ENCODE results near the gene CDKN2AIP.

DNA sequence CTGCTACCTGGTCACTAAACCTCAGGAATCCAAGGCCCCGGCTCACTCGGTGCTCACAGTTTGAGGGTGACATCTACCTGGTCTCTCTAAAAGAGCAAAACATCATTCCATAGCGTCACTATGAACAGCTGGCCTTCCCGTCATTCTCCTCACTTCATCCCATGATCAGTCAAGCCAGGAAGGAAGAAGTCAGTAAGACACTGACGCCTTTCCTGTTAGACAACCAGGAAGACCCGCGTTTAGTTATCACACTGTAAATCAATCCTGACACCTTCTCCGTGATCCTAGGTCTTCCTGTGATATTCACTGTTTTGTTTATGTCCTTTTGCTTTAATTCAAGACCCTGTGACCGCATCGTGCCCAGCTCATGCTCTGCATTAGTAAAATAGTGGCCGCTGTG lies 31.6 kb upstream of the CDKN2AIP start:
- TF ChIP-seq POLR2A (IDR thresholded peaks at IDR 0.05) = no peak
- TF ChIP-seq CTCF (IDR thresholded peaks at IDR 0.05) = no peak
- TF ChIP-seq EP300 (IDR thresholded peaks at IDR 0.05) = no peak
